Kidney epithelial cell (primary cell): ENCODE results near the gene ARMC3. TPM values are rescaled to one million over a fixed set of nuclear protein-coding genes. Genes with fewer than 3 reads are reported as not detected.

Experiments
- DNase-seq: peaks from one replicate; pipeline ENCODE4 v3.0.0-alpha.2; 2010; ENCODE audit warnings: low read depth
- H3K27me3 ChIP-seq: 2 replicates; pipeline ENCODE4 v1.6.0; 2011; ENCODE audit warnings: low read length; ENCODE audit not compliant: control insufficient read depth, insufficient read depth
- H3K36me3 ChIP-seq: 2 replicates; pipeline ENCODE4 v1.5.1; 2011; ENCODE audit warnings: low read length; ENCODE audit not compliant: control insufficient read depth, insufficient read depth
- H3K4me3 ChIP-seq: 2 replicates; pipeline ENCODE4 v1.5.1; 2011; ENCODE audit warnings: low read depth, mild to moderate bottlenecking, control low read depth, low read length
- CTCF ChIP-seq: IDR thresholded peaks from 2 replicates; pipeline ENCODE4 v1.5.1; 2011; ENCODE audit warnings: mild to moderate bottlenecking, moderate library complexity, low read length, control low read depth, inconsistent platforms; ENCODE audit not compliant: insufficient read depth, poor library complexity, severe bottlenecking
- total RNA-seq: library from RNA; depleted of rRNA; stranded (reverse); fragments of >200 nt; gene quantifications from 2 replicates; pipeline ENCODE4 v1.2.3, GENCODE V29; 2015

The ARMC3 gene
- total RNA-seq, 1 donor from 2014 or later = 1.6 TPM

- Histone ChIP-seq H3K27me3 (no peaks in the 10 kb centered on the region), H3K4me3 (no peak overlapping the region), H3K36me3 (no peaks in the 10 kb centered on the region)
- no peak for DNase-seq
- TF ChIP-seq CTCF = no peak
Observed at GRCh38 chr10:22958338-22958737, 30.5 kb downstream of the ARMC3 start.

- H3K27me3 ChIP-seq = no peaks in the 10 kb centered on the region
- no peak for TF ChIP-seq CTCF
- no peak overlapping the region for H3K4me3 ChIP-seq
Observed at GRCh38 chr10:22959292-22959691, 31.4 kb downstream of the ARMC3 start.

GRCh38 chr10:22959950-22960349 is 32.1 kb downstream of the ARMC3 start:
- no peak overlapping the region for H3K4me3 ChIP-seq
- no peak for DNase-seq
- TF ChIP-seq CTCF = no peak
- no peaks in the 10 kb centered on the region for H3K27me3 ChIP-seq
- H3K36me3 ChIP-seq = no peaks in the 10 kb centered on the region

More at GRCh38 chr10:22959292-22959691, 31.4 kb downstream of the ARMC3 start:
- no peak for DNase-seq
- H3K36me3 ChIP-seq = no peaks in the 10 kb centered on the region

- Histone ChIP-seq H3K27me3 (no peaks in the 10 kb centered on the region), H3K36me3 (no peaks in the 10 kb centered on the region), H3K4me3 (no peak overlapping the region)
- DNase-seq = no peak
- no peak for TF ChIP-seq CTCF
Observed at GRCh38 chr10:22962817-22963216, 35.0 kb downstream of the ARMC3 start.

GRCh38 chr10:22969704-22970103 is 41.9 kb downstream of the ARMC3 start:
- no peaks in the 10 kb centered on the region for H3K36me3 ChIP-seq
- no peak for TF ChIP-seq CTCF
- no peak overlapping the region for H3K4me3 ChIP-seq
- H3K27me3 ChIP-seq = no peaks in the 10 kb centered on the region
- DNase-seq = no peak

GRCh38 chr10:22976534-22976933 is 48.7 kb downstream of the ARMC3 start:
- no peak for DNase-seq
- H3K36me3 ChIP-seq = no peaks in the 10 kb centered on the region
- TF ChIP-seq CTCF = no peak

More at GRCh38 chr10:22976534-22976933, 48.7 kb downstream of the ARMC3 start:
- Histone ChIP-seq H3K4me3 (no peak overlapping the region), H3K27me3 (no peaks in the 10 kb centered on the region)
